ENCODE measurements around the gene CTAGE9. TPM values are rescaled to one million over a fixed set of nuclear protein-coding genes. Genes with fewer than 3 reads are reported as not detected.

CTAGE9 gene
- total RNA-seq, 6 experiments from 2014 or later, result not detected

DNA sequence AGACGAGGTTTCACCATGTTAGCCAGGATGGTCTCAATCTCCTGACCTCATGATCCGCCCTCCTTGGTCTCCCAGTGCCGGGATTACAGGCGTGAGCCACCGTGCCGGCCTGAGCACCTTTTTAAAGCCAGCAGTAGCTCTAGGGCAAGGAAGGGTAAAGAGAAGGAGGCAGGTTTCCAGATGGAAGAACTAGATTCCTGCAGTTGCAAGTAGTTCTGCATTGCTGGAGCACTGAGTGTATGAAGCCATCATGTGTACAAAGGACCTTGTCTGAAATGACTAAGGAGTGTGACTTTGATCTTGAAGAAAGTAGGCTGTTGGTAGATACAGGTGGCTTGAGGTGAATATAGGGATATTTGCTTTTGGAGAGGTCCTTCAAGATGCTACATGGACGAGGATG lies 13.9 kb downstream of the CTAGE9 start:
- Histone ChIP-seq H3K27ac (no peak overlapping the region), H3K4me3 (no peak overlapping the region), H3K27me3 (no peaks in the 10 kb centered on the region), H3K36me3 (no peaks in the 10 kb centered on the region), H3K4me1 (peaks cover 0 to 8% (median 0%) of the 10 kb centered on the region in 4 donors), H3K9me3 (no peaks in the 10 kb centered on the region)
- DNase-seq (no peak), ATAC-seq (no peak)
- WGBS (ENCODE audit: insufficient coverage, low coverage, low lambda C conversion rate, missing lambda C conversion rate), result 92% methylated on average over 6 of the region's 7 CpGs
- TF ChIP-seq, protein P1, sequence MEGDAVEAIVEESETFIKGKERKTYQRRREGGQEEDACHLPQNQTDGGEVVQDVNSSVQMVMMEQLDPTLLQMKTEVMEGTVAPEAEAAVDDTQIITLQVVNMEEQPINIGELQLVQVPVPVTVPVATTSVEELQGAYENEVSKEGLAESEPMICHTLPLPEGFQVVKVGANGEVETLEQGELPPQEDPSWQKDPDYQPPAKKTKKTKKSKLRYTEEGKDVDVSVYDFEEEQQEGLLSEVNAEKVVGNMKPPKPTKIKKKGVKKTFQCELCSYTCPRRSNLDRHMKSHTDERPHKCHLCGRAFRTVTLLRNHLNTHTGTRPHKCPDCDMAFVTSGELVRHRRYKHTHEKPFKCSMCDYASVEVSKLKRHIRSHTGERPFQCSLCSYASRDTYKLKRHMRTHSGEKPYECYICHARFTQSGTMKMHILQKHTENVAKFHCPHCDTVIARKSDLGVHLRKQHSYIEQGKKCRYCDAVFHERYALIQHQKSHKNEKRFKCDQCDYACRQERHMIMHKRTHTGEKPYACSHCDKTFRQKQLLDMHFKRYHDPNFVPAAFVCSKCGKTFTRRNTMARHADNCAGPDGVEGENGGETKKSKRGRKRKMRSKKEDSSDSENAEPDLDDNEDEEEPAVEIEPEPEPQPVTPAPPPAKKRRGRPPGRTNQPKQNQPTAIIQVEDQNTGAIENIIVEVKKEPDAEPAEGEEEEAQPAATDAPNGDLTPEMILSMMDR (IDR thresholded peaks at IDR 0.05), result no peak
- TF ChIP-seq POLR2A (IDR thresholded peaks at IDR 0.05), result no peak
- intact Hi-C loops (cut with DNase I), result no loop called here

DNA sequence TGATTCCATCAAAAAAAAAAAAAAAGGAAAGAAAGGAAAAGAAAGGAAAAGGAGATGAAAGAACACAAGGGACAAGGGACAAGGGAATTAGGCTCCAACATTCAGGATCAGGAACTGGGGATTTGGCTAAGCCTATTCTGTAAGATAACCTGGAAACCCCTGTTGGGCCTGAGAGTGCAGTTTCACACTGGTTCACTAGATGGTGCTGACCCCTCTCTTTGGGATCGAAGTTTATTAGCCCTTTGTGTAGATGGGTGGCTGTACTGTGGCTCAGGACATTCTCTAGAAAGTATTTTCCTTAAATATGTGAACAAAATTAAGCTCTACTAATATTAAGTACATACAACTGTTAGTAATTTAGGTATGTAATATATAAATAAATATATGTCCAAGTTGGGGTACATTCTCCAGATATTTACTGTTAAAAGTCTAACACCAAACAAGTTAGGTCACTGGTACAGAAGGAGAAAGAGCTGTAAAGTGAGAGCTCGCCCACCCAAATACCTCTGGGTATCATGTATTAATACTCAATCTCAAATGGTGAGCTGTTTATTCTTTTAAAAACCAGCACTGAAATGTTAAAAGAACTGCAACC lies 15.9 kb downstream of the CTAGE9 start:
- Histone ChIP-seq H3K4me1 (peaks cover 0 to 8% (median 0%) of the 10 kb centered on the region in 4 donors), H3K27me3 (no peaks in the 10 kb centered on the region), H3K36me3 (no peaks in the 10 kb centered on the region), H3K4me3 (no peak overlapping the region), H3K9me3 (no peaks in the 10 kb centered on the region), H3K27ac (no peak overlapping the region)
- WGBS (ENCODE audit: insufficient coverage, low coverage, low lambda C conversion rate, missing lambda C conversion rate), result 25% methylated on average over 2 of the region's 2 CpGs
- ATAC-seq, result peak; percentile 93 to 98 (median 95)
- intact Hi-C loops (cut with DNase I), result no loop called here
- TF ChIP-seq, protein P1 (IDR thresholded peaks at IDR 0.05), result peak; percentile 67 to 78 (median 75)
- TF ChIP-seq POLR2A (IDR thresholded peaks at IDR 0.05), result no peak
- peak in 1 of 3 donors; percentile 50 for DNase-seq

DNA sequence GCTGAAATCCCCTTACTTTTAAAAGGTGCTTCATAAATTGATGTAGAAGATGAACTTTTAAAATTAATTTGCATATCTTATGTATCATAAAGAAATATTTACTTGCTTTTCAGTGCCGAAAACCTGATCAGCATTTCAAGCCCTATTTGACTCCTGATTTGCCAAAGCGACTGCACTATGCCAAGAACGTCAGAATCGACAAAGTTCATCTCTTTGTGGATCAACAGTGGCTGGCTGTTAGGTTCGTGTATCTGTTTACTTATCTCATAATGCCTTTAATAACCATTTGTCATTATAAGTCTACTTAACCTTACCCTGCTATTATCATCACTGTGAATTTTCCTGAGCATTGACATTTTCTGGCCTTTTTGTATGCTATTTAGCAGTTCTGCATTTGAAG lies 17.4 kb downstream of the CTAGE9 start:
- intact Hi-C loops (cut with DNase I), result no loop called here
- Histone ChIP-seq H3K9me3 (no peaks in the 10 kb centered on the region), H3K4me1 (peaks cover 0 to 8% (median 0%) of the 10 kb centered on the region in 4 donors), H3K4me3 (no peak overlapping the region), H3K27me3 (no peaks in the 10 kb centered on the region), H3K36me3 (no peaks in the 10 kb centered on the region), H3K27ac (no peak overlapping the region)
- 47% methylated on average over 5 of the region's 5 CpGs for WGBS (ENCODE audit: insufficient coverage, low coverage, low lambda C conversion rate, missing lambda C conversion rate)
- TF ChIP-seq POLR2A (IDR thresholded peaks at IDR 0.05), result no peak
- TF ChIP-seq, protein P1 (IDR thresholded peaks at IDR 0.05), result no peak
- DNase-seq (no peak), ATAC-seq (peak; percentile 20 to 56 (median 56))

DNA sequence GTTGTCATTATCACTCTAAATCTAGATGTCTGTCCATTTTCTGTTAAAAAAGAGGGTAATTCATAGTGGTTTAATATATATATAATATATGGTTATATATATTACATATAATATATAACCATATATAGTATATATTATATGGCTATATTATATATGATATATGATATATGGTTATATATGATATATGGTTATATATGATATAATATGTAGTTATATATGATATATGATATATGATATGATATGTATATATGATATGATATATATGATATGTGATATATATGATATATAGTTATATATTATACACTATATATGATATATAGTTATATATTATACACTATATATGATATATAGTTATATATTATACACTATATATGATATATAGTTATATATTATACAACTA lies 18.2 kb downstream of the CTAGE9 start:
- no peak for TF ChIP-seq POLR2A (IDR thresholded peaks at IDR 0.05)
- TF ChIP-seq, protein P1 (IDR thresholded peaks at IDR 0.05), result no peak
- Histone ChIP-seq H3K27me3 (no peaks in the 10 kb centered on the region), H3K4me1 (peaks cover 0 to 8% (median 0%) of the 10 kb centered on the region in 4 donors), H3K9me3 (no peaks in the 10 kb centered on the region), H3K4me3 (no peak overlapping the region), H3K27ac (no peak overlapping the region), H3K36me3 (no peaks in the 10 kb centered on the region)
- DNase-seq, result no peak
- intact Hi-C loops (cut with DNase I), result no loop called here
- no peak for ATAC-seq

DNA sequence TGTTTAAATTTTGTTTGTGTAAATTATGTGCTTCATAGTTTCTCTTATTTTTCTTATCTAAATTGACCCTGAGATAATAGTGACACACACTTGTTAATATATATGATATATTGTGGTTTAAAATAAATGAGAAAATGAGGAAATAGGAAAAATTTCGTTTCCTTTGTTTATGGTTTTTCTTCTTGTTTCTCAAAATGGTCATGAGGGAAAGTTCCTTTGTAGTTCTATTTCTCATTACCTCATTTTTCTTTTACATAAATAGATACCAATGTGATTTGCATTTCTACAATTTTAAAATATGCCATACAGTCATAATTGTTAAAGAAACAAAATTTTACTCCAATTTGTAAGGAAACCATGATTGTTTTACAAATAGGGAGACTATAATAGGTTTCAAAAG lies 18.8 kb downstream of the CTAGE9 start:
- no peak for ATAC-seq
- H3K36me3 ChIP-seq, result no peaks in the 10 kb centered on the region
- TF ChIP-seq POLR2A (IDR thresholded peaks at IDR 0.05), result no peak
- TF ChIP-seq, protein P1 (IDR thresholded peaks at IDR 0.05), result no peak
- no peaks in the 10 kb centered on the region for H3K9me3 ChIP-seq
- peaks cover 0 to 8% (median 0%) of the 10 kb centered on the region in 4 donors for H3K4me1 ChIP-seq
- no peaks in the 10 kb centered on the region for H3K27me3 ChIP-seq
- no peak for DNase-seq
- no peak overlapping the region for H3K27ac ChIP-seq
- intact Hi-C loops (cut with DNase I), result no loop called here
- H3K4me3 ChIP-seq, result no peak overlapping the region
- WGBS (ENCODE audit: insufficient coverage, low coverage, low lambda C conversion rate, missing lambda C conversion rate), result 23% methylated on average over 1 of the region's 1 CpG
